ENCODE data around the gene KRTAP10-9.

- TF ChIP-seq ZNF565 (CRISPR knock-in tag; conservative IDR thresholded peaks at IDR 0.05; ENCODE audit: low read depth) (no peak), OSR1 (CRISPR knock-in tag; IDR thresholded peaks at IDR 0.05) (no peak), GLIS3 (CRISPR knock-in tag; IDR thresholded peaks at IDR 0.05) (no peak), CSRNP3 (CRISPR knock-in tag; IDR thresholded peaks at IDR 0.05) (no peak), ZFP30 (CRISPR knock-in tag; IDR thresholded peaks at IDR 0.05) (no peak), PATZ1 (CRISPR knock-in tag; IDR thresholded peaks at IDR 0.05; ENCODE audit: borderline replicate concordance) (no peak), RARB (CRISPR knock-in tag; IDR thresholded peaks at IDR 0.05) (no peak), ARNTL (CRISPR knock-in tag; IDR thresholded peaks at IDR 0.05; ENCODE audit: borderline replicate concordance, low read depth) (no peak), TSHZ2 (CRISPR knock-in tag; IDR thresholded peaks at IDR 0.05) (no peak), ESRRG (CRISPR knock-in tag; IDR thresholded peaks at IDR 0.05) (no peak), ZFP3 (CRISPR knock-in tag; IDR thresholded peaks at IDR 0.05) (no peak), CSDC2 (CRISPR knock-in tag; IDR thresholded peaks at IDR 0.05) (no peak), TCF4 (CRISPR knock-in tag; IDR thresholded peaks at IDR 0.05; ENCODE audit: borderline replicate concordance) (no peak)
Measured at GRCh38 chr21:44614961-44615391, 11.9 kb upstream of the KRTAP10-9 start.

All from SK-N-SH treated with all-trans-retinoic acid at 6 μM for 48 hours (cell line).